Mesendoderm (in vitro differentiated cells): ENCODE results near the gene MARCHF5.

Experiments
- DNase-seq: peaks from one replicate; pipeline ENCODE4 v3.0.0; 2013
- H2AK5ac ChIP-seq: 2 replicates; pipeline ENCODE4 v1.6.1; 2013; ENCODE audit warnings: low read length, inconsistent platforms
- H2BK120ac ChIP-seq: 2 replicates; pipeline ENCODE4 v1.6.1; 2013; ENCODE audit warnings: low read depth, mild to moderate bottlenecking, low read length, moderate library complexity, mixed read lengths
- H2BK15ac ChIP-seq: replicated peaks from 2 replicates; pipeline ENCODE4 v1.6.1; 2013; ENCODE audit warnings: low read depth, mild to moderate bottlenecking, moderate library complexity
- H2BK5ac ChIP-seq: 2 replicates; pipeline ENCODE4 v1.6.1; 2013; ENCODE audit warnings: low read length, inconsistent platforms
- H3K18ac ChIP-seq: 2 replicates; pipeline ENCODE4 v1.6.1; 2013; ENCODE audit warnings: mild to moderate bottlenecking, low read length, mixed read lengths
- H3K23ac ChIP-seq: one replicate; pipeline ENCODE4 v1.6.1; 2013; ENCODE audit warnings: low read length
- H3K27ac ChIP-seq: 2 replicates; pipeline ENCODE4 v1.5.1; 2013; ENCODE audit warnings: low read depth, mild to moderate bottlenecking, inconsistent platforms, low read length, moderate library complexity
- H3K27me3 ChIP-seq: 2 replicates; pipeline ENCODE4 v1.6.1; 2013; ENCODE audit warnings: low read length, control low read depth, mild to moderate bottlenecking, inconsistent platforms; ENCODE audit not compliant: insufficient read depth, poor library complexity
- H3K36me3 ChIP-seq: 2 replicates; pipeline ENCODE4 v1.6.1; 2013; ENCODE audit warnings: low read length, inconsistent platforms; ENCODE audit not compliant: control insufficient read depth, insufficient read depth
- H3K4ac ChIP-seq: one replicate; pipeline ENCODE4 v1.6.1; 2013; ENCODE audit warnings: low read depth, mild to moderate bottlenecking, low read length, moderate library complexity
- H3K4me1 ChIP-seq: 2 replicates; pipeline ENCODE4 v1.6.1; 2013; ENCODE audit warnings: low read depth, low read length, inconsistent platforms; ENCODE audit not compliant: control insufficient read depth
- H3K4me2 ChIP-seq: 2 replicates; pipeline ENCODE4 v1.6.1; 2013; ENCODE audit warnings: low read length
- H3K4me3 ChIP-seq: 2 replicates; pipeline ENCODE4 v1.5.1; 2013; ENCODE audit warnings: mild to moderate bottlenecking, low read length
- H3K56ac ChIP-seq: one replicate; pipeline ENCODE4 v1.6.1; 2013; ENCODE audit warnings: low read length
- H3K79me1 ChIP-seq: 2 replicates; pipeline ENCODE4 v1.6.1; 2013; ENCODE audit warnings: low read length, inconsistent platforms
- H3K79me2 ChIP-seq: 2 replicates; pipeline ENCODE4 v1.6.1; 2013; ENCODE audit warnings: mild to moderate bottlenecking, low read length; ENCODE audit not compliant: control insufficient read depth, insufficient read depth
- H3K9ac ChIP-seq: 2 replicates; pipeline ENCODE4 v1.6.1; 2013; ENCODE audit warnings: low read length, inconsistent platforms
- H4K5ac ChIP-seq: one replicate; pipeline ENCODE4 v1.6.1; 2013; ENCODE audit warnings: low read length
- H4K8ac ChIP-seq: one replicate; pipeline ENCODE4 v1.6.1; 2013; ENCODE audit warnings: low read depth, mild to moderate bottlenecking, control low read depth, low read length, moderate library complexity
- WGBS: extraction: QIAGEN DNeasy Blood & Tissue Kit; methylation state at CpG from one replicate; pipeline ENCODE4 v1.1.7; 2013; ENCODE audit warnings: low lambda C conversion rate, missing lambda C conversion rate; ENCODE audit not compliant: insufficient coverage; ENCODE audit errors: extremely low coverage; 5-methylcytosine and 5-hydroxymethylcytosine counted together

MARCHF5 gene

GRCh38 chr10:92274071-92274470 is 16.9 kb upstream of the MARCHF5 start:
- Histone ChIP-seq H4K8ac (no peak overlapping the region), H3K79me2 (no peaks in the 10 kb centered on the region), H3K4ac (no peak overlapping the region), H3K27ac (no peak overlapping the region), H3K4me2 (no peak overlapping the region), H3K56ac (no peak overlapping the region), H3K79me1 (no peaks in the 10 kb centered on the region), H2BK5ac (no peak overlapping the region), H3K18ac (no peak overlapping the region), H3K23ac (no peak overlapping the region), H3K9ac (no peak overlapping the region), H2AK5ac (no peak overlapping the region), H2BK120ac (no peak overlapping the region), H2BK15ac (no peak overlapping the region), H4K5ac (no peak overlapping the region), H3K4me1 (no peaks in the 10 kb centered on the region), H3K4me3 (no peak overlapping the region), H3K36me3 (no peaks in the 10 kb centered on the region), H3K27me3 (no peaks in the 10 kb centered on the region)
- no CpG with 5 or more reads among the region's 3 CpGs for WGBS
- DNase-seq, result no peak

DNA sequence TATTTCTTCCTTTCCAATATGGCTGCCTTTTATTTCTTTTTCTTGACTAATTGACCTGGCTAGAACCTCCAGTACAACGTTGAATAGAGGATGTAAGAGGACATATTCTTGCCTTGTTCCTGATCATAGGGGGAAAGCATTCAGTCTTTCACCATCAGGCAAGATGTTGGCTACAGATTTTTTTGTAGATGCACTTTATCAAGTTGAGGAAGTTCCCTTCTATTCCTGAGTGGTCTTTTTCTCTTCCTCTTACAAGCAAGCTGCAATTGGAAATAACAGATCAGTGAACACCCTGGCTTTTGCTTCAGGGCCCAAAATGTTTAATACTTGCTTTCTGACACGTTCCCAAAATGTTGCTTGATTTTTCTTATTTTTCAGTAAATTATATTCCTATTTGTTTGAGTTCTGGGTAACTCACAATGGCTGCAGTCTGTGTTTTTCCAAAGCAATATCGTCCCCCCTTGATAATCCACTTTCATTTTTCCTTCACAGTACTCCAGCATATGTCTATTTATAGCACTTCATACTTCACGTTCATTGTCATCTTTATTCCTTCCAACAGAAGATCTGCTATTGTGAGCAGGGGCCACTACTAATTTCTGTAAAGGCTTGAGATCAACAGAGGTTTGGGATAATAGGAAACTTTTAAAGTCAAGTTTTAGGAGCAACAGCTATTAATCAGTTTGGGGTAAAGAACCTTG is 11.8 kb upstream of the MARCHF5 start:
- Histone ChIP-seq H3K9ac (no peak overlapping the region), H3K36me3 (no peaks in the 10 kb centered on the region), H4K5ac (no peak overlapping the region), H3K27me3 (no peaks in the 10 kb centered on the region), H3K4me3 (no peak overlapping the region), H3K79me2 (no peaks in the 10 kb centered on the region), H3K79me1 (no peaks in the 10 kb centered on the region), H3K56ac (no peak overlapping the region), H3K4me2 (no peak overlapping the region), H4K8ac (no peak overlapping the region), H2AK5ac (no peak overlapping the region), H3K4ac (no peak overlapping the region), H2BK15ac (no peak overlapping the region), H3K4me1 (no peaks in the 10 kb centered on the region), H3K23ac (no peak overlapping the region), H2BK5ac (no peak overlapping the region), H2BK120ac (no peak overlapping the region), H3K18ac (no peak overlapping the region), H3K27ac (no peak overlapping the region)
- no CpG with 5 or more reads among the region's 4 CpGs for WGBS
- no peak for DNase-seq

DNA sequence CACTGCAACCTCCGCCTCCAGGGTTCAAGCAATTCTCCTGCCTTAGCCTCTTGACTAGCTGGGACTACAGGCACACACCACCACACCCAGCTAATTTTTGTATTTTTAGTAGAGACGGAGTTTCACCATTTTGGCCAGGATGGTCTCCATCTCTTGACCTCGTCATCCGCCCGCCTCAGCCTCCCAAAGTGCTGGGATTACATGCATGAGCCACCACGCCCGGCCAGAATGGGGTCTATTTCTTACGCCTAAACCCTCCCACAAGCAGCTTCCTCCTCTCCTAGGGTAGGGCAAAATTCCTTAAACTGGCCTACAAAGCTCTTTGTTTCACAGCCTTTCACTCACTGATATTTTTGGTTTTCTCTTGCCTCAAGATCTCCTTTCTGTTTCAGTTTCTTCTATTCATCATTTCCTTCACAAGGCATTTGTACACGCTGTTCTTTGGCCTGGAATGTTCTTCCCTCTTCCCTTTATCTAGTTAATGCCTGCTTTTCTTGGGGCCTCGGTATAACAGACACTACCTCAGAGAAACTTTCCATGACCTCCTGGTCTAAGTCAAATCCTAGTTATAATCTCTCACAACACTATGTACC is 6.8 kb upstream of the MARCHF5 start:
- Histone ChIP-seq H3K27me3 (no peaks in the 10 kb centered on the region), H2BK120ac (no peak overlapping the region), H3K36me3 (no peaks in the 10 kb centered on the region), H3K56ac (no peak overlapping the region), H3K79me2 (no peaks in the 10 kb centered on the region), H4K8ac (no peak overlapping the region), H3K27ac (no peak overlapping the region), H3K9ac (no peak overlapping the region), H2AK5ac (no peak overlapping the region), H3K18ac (no peak overlapping the region), H2BK15ac (no peak overlapping the region), H3K4me2 (no peak overlapping the region), H3K4me1 (no peaks in the 10 kb centered on the region), H4K5ac (no peak overlapping the region), H2BK5ac (no peak overlapping the region), H3K23ac (no peak overlapping the region), H3K4ac (no peak overlapping the region), H3K79me1 (no peaks in the 10 kb centered on the region), H3K4me3 (no peak overlapping the region)
- no peak for DNase-seq
- WGBS, result no CpG with 5 or more reads among the region's 10 CpGs

- Histone ChIP-seq H3K27ac (peak overlapping the region; percentile 79), H2AK5ac (no peak overlapping the region), H3K18ac (no peak overlapping the region), H2BK120ac (no peak overlapping the region), H3K4me3 (peak overlapping the region; percentile 88), H3K9ac (peak overlapping the region; percentile 79), H3K79me1 (peaks cover 6% of the 10 kb centered on the region), H4K5ac (no peak overlapping the region), H3K4me1 (no peaks in the 10 kb centered on the region), H4K8ac (no peak overlapping the region), H3K27me3 (no peaks in the 10 kb centered on the region), H3K79me2 (peaks cover 33% of the 10 kb centered on the region), H3K36me3 (no peaks in the 10 kb centered on the region), H3K4ac (no peak overlapping the region), H2BK5ac (peak overlapping the region; percentile 63), H3K4me2 (peak overlapping the region; percentile 96), H3K23ac (peak overlapping the region; percentile 45), H3K56ac (peak overlapping the region; percentile 93), H2BK15ac (no peak overlapping the region)
- no CpG with 5 or more reads among the region's 33 CpGs for WGBS
- peak; percentile 68 for DNase-seq
These were observed 711 bp upstream of the MARCHF5 start for GRCh38 chr10:92290076-92290836.

DNA sequence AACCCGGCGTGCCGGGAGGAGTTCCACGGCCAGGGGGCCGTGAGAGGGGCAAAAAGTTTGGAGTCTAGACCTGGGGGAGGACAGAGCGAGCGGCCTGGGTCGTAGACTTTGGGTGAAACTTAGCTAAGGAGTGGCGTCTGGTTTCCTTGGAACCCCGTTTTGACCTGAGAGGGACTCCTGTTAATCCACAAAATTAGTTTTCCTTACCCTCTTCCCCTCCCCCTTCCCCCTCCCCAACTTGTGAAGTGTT is 574 bp downstream of the MARCHF5 start:
- peak overlapping the region; percentile 71 for H3K18ac ChIP-seq
- peak overlapping the region; percentile 96 for H3K4me3 ChIP-seq
- H4K8ac ChIP-seq, result no peak overlapping the region
- no peaks in the 10 kb centered on the region for H3K4me1 ChIP-seq
- H3K79me1 ChIP-seq, result peaks cover 8% of the 10 kb centered on the region
- no peaks in the 10 kb centered on the region for H3K27me3 ChIP-seq
- no peak overlapping the region for H2BK15ac ChIP-seq
- no CpG with 5 or more reads among the region's 10 CpGs for WGBS
- DNase-seq, result peak; percentile 59
- peak overlapping the region; percentile 62 for H2BK5ac ChIP-seq
- H3K4me2 ChIP-seq, result peak overlapping the region; percentile 33
- H3K27ac ChIP-seq, result peak overlapping the region; percentile 18
- H3K9ac ChIP-seq, result peak overlapping the region; percentile 94
- H4K5ac ChIP-seq, result no peak overlapping the region
- H2AK5ac ChIP-seq, result no peak overlapping the region
- peak overlapping the region; percentile 96 for H3K56ac ChIP-seq
- no peaks in the 10 kb centered on the region for H3K36me3 ChIP-seq
- H3K79me2 ChIP-seq, result peaks cover 40% of the 10 kb centered on the region
- peak overlapping the region; percentile 73 for H3K4ac ChIP-seq
- peak overlapping the region; percentile 98 for H3K23ac ChIP-seq
- peak overlapping the region; percentile 63 for H2BK120ac ChIP-seq
